GM12878 (cell line): ENCODE data around the gene PROM1.

Source experiments
- BCLAF1 ChIP-seq: fragments of 450-650 bp; IDR thresholded peaks from 2 replicates; pipeline ENCODE4 v1.6.1; 2017; ENCODE audit warnings: antibody characterized with exemption, mild to moderate bottlenecking, moderate library complexity
- CTCF ChIP-seq, 3 experiments: IDR thresholded peaks in 2 of 3; conservative IDR thresholded peaks in 1 of 3; 2 replicates each; pipeline ENCODE4 v1.5.1; 2011; ENCODE audit warnings: low read depth in 3 of 3, low read length in 3 of 3, mild to moderate bottlenecking in 3 of 3, control low read depth in 2 of 3, moderate library complexity in 2 of 3, inconsistent platforms in 1 of 3, mixed read lengths in 1 of 3; ENCODE audit not compliant: control insufficient read depth in 2 of 3, insufficient read depth in 1 of 3; ENCODE audit errors: extremely low read depth in 1 of 3
- EZH2 ChIP-seq: IDR thresholded peaks from 2 replicates; pipeline ENCODE4 v1.6.1; 2012; ENCODE audit warnings: low read depth, mild to moderate bottlenecking, control low read depth, inconsistent platforms, low read length, borderline replicate concordance; ENCODE audit not compliant: control insufficient read depth
- GABPA ChIP-seq: IDR thresholded peaks from 2 replicates; pipeline ENCODE4 v1.6.1; 2014; ENCODE audit warnings: antibody characterized with exemption, low read depth, mild to moderate bottlenecking, inconsistent platforms
- NFIC ChIP-seq: IDR thresholded peaks from 2 replicates; pipeline ENCODE4 v1.6.1; 2012; ENCODE audit warnings: low read depth, mild to moderate bottlenecking, inconsistent platforms, low read length, moderate library complexity
- NR2C2 ChIP-seq: IDR thresholded peaks from 2 replicates; pipeline ENCODE4 v1.6.1; 2011; ENCODE audit warnings: borderline replicate concordance, low read depth; ENCODE audit not compliant: control insufficient read depth, insufficient read length
- POLR2A ChIP-seq: IDR thresholded peaks from 2 replicates; pipeline ENCODE4 v1.6.1; 2011; ENCODE audit warnings: low read depth, mild to moderate bottlenecking, low read length
- POLR2AphosphoS5 ChIP-seq: IDR thresholded peaks from 2 replicates; pipeline ENCODE4 v1.6.1; 2011; ENCODE audit warnings: mild to moderate bottlenecking, low read length, inconsistent platforms
- SMAD1 ChIP-seq: fragments of 450-650 bp; IDR thresholded peaks from 2 replicates; pipeline ENCODE4 v1.6.1; 2018; ENCODE audit warnings: mild to moderate bottlenecking, low read depth; ENCODE audit not compliant: partially characterized antibody
- SMARCA5 ChIP-seq: fragments of 450-650 bp; IDR thresholded peaks from 2 replicates; pipeline ENCODE4 v1.6.1; 2017; ENCODE audit warnings: mild to moderate bottlenecking

GRCh38 chr4:16083241-16084191, at the start of gene PROM1:
- no peak for TF ChIP-seq POLR2AphosphoS5
- TF ChIP-seq POLR2A, result no peak
- TF ChIP-seq NFIC, result no peak
- TF ChIP-seq GABPA, result no peak
- no peak for TF ChIP-seq SMAD1
- no peak for TF ChIP-seq SMARCA5
- TF ChIP-seq CTCF (IDR thresholded peaks at IDR 0.05 in 2 of 3, conservative IDR thresholded peaks at IDR 0.05 in 1 of 3; ENCODE audit: control insufficient read depth in 2 of 3, extremely low read depth in 1 of 3, insufficient read depth in 1 of 3, low read depth in 3 of 3, low read length in 3 of 3), result no peak
- no peak for TF ChIP-seq BCLAF1
- TF ChIP-seq EZH2, result no peak
- no peak for TF ChIP-seq NR2C2
